Adipocyte (in vitro differentiated cells): ENCODE measurements around the gene CCDC88B.

ENCODE experiments used
- DNase-seq: peaks from one replicate; pipeline ENCODE4 v3.0.0-alpha.2; 2015; ENCODE audit warnings: low read depth
- H3K27me3 ChIP-seq: replicated peaks from 2 replicates; pipeline ENCODE4 v1.7.0; 2013; ENCODE audit warnings: mild to moderate bottlenecking, low read length, moderate library complexity; ENCODE audit not compliant: control insufficient read depth, insufficient read depth
- H3K36me3 ChIP-seq: 2 replicates; pipeline ENCODE4 v1.7.0; 2013; ENCODE audit warnings: low read length, mild to moderate bottlenecking, moderate library complexity; ENCODE audit not compliant: control insufficient read depth, insufficient read depth, severe bottlenecking
- H3K4me1 ChIP-seq: 2 replicates; pipeline ENCODE4 v1.7.0; 2013; ENCODE audit warnings: mild to moderate bottlenecking, low read length, moderate library complexity; ENCODE audit not compliant: control insufficient read depth, insufficient read depth
- H3K4me3 ChIP-seq: 2 replicates; pipeline ENCODE4 v1.7.0; 2013; ENCODE audit warnings: mild to moderate bottlenecking, low read length, moderate library complexity
- H3K9ac ChIP-seq: 2 replicates; pipeline ENCODE4 v1.7.0; 2013; ENCODE audit warnings: mild to moderate bottlenecking, low read length, moderate library complexity
- H3K9me3 ChIP-seq: 2 replicates; pipeline ENCODE4 v1.7.0; 2013; ENCODE audit warnings: mild to moderate bottlenecking, low read length, moderate library complexity; ENCODE audit not compliant: control insufficient read depth

Gene CCDC88B

DNA sequence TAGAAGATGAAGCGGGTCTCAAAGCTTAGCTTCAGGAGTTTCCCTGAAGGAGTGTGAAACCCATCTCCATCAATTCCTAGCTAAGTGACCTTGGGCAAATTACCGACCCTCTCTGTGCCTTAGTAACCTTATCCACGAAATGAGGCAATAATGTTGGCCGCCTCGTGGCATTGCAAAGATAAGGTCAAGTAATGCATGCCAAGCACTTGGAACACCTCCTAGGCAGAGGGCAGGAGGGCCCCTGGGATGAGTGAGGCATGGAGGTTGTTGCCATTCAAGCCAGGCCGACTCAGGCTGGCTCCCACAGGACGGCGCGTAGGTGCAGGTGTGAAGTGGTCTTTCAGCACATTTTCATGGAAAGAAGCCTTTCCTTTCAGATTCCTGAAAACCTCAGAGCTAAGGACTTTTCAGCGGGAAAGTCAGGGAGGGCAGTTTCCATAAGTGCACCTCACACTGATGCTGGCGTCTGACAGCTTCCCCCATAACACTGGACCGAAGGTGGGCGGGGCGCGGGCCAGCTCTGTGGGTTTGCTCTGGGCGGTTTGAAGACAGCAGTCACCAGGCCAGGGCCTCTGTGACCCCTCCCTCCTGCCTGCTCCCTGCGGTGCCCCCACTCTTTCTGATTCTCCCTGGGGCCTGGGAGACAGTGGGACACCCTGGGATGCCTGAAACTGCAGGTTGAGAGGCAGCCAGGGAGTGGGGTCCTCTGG is 44.2 kb downstream of the CCDC88B start:
- no peaks in the 10 kb centered on the region for H3K36me3 ChIP-seq
- H3K4me1 ChIP-seq = peaks cover 6% of the 10 kb centered on the region
- H3K27me3 ChIP-seq = peaks cover 65% of the 10 kb centered on the region
- no peak overlapping the region for H3K4me3 ChIP-seq
- H3K9ac ChIP-seq = no peak overlapping the region
- peaks cover 6% of the 10 kb centered on the region for H3K9me3 ChIP-seq
- no peak for DNase-seq

DNA sequence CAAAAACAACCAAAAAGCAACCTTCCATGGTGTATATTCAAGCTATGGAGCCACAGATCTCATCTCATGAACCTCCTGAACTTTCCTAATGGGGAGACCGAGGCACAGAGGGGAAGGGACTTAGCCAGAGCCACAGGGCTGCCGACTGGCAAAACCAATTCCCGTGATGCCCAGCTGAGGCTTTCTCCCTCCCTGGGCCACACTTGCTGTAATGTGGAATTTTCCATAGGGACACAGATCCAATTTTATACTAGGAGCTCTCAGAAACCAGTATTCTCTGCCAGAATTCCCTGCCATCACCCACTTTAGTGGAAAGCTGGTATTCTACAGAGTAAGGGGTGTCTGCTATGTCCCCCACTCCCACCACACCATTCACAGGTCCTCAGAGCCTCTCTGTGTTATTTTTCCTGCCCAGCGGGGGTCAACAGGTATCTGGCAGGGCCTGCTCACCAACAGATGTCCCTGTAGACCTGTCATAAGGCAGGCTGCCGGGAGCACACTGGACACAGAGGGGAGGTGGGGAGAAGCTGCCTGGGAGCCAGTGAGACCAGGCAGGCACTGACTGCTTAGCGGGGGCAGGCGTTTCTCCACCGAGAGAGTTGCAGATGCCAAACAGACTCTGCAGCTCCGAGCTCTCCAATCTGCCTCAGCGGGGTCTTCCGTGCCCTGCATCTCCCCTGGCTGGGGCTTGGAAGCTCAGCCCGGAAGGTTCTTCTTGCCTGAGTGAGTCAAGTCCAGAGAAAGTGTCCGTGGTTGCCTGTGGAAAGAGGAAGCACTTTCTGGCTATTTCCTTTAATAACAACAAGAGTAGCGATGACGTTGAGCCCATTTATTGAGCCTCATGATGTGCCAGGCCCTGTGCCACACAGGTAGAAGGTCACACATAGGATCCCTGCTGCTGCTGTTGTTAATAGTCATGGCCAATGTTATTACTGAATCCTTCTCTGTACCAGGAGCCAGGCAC is 45.3 kb downstream of the CCDC88B start:
- H3K9ac ChIP-seq = no peak overlapping the region
- H3K4me1 ChIP-seq = peaks cover 6% of the 10 kb centered on the region
- peaks cover 69% of the 10 kb centered on the region for H3K27me3 ChIP-seq
- H3K4me3 ChIP-seq = no peak overlapping the region
- no peaks in the 10 kb centered on the region for H3K36me3 ChIP-seq
- H3K9me3 ChIP-seq = peaks cover 6% of the 10 kb centered on the region
- DNase-seq = no peak

DNA sequence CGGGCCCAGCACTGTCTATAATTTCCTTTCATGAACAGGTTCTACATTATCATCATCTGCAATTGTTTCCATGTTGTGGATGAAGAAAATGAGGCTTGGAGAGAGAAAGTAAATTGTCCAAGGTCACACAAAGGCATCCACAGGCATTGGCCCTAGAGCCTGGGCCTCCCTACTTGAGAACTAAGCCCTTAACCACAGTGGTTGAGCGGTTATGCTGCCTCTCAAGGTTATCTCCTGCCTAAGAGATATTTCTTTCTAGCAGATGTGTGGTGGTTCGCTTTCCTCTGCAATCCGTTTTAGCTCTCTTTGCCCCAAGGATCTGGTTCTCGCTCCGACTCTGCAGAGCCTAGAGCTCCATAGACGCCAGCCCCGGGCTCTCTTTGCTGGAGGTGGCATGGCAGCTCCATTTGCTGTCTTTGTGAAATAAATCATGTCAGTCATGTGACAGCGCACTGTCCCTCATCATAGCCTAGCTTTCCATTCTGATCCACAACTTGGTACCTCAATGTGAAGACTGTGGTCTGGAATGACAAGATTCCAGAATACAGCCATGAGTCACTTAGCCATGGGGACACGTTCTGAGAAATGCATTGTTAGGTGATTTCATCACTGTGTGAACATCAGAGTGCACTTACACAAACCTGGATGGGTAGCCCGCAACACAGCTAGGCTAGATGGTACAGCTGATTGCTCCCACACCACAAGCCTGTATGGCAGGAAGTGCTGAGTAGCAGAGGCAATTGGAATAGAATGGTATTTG is 46.1 kb downstream of the CCDC88B start:
- Histone ChIP-seq H3K36me3 (no peaks in the 10 kb centered on the region), H3K27me3 (peaks cover 75% of the 10 kb centered on the region), H3K9ac (no peak overlapping the region), H3K4me1 (peaks cover 6% of the 10 kb centered on the region), H3K9me3 (peaks cover 6% of the 10 kb centered on the region), H3K4me3 (no peak overlapping the region)
- DNase-seq = no peak

DNA sequence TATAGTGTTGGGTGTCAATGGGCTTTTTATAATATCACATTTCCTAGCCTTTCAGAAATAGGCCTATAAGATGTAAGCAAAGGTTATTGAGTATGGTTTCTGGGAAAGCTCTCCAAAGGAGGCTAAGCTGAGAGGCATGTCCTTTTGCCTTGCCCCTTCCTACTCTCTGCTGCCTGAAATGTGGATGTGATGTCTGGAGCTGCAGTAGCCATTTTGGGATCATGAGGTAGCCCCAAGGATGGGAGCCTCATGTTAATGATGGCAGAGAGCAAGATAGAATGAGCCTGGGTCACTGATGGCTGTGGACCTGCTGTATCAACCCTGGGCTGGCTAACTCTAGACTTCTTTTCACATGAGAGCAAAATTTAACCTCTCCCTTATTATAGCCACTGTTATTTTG is 47.9 kb downstream of the CCDC88B start:
- Histone ChIP-seq H3K27me3 (peaks cover 69% of the 10 kb centered on the region), H3K9me3 (peaks cover 6% of the 10 kb centered on the region), H3K36me3 (no peaks in the 10 kb centered on the region), H3K4me1 (peaks cover 8% of the 10 kb centered on the region), H3K4me3 (no peak overlapping the region), H3K9ac (no peak overlapping the region)
- no peak for DNase-seq

DNA sequence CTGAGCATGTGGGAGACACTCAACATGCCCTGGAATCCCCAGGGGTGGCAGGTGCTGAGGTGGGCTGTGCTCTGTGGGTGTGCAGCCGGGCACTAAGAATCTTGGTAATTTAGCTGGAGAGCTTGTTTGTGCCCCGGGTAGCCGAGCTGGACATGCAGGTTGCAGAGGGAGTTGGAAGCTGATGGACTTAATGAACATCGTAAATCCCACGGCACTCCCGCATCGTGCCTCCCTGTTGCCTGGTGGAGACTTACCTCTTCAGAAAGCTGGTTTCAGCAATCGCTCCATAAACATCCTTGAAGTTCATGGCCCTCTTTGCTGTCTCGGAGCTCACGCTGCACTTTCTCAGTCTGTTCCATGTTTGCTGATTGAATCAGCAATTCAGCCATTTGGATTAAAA is 48.9 kb downstream of the CCDC88B start:
- Histone ChIP-seq H3K36me3 (no peaks in the 10 kb centered on the region), H3K4me3 (no peak overlapping the region), H3K9ac (no peak overlapping the region), H3K4me1 (peaks cover 8% of the 10 kb centered on the region), H3K9me3 (peaks cover 6% of the 10 kb centered on the region), H3K27me3 (peaks cover 61% of the 10 kb centered on the region)
- DNase-seq = no peak

DNA sequence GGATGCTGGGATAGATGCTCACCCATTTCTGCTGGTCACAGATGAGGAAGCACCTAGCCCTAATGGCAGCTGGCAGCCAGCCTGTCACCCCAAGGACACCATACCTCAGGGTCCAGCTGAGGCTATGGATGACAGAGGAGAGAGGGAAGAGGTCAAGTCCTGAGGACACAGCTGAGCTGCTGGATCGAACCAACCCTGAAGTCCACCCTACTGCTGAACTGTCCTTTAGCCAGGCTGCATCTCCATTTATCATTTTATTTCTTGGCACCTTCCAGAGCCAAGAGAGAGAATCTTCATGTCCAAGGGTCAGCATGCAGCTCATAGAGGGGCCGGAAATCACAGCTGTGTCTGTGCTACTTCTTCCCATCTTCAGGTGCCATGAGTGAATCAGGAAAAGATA is 49.8 kb downstream of the CCDC88B start:
- H3K9ac ChIP-seq = no peak overlapping the region
- H3K4me3 ChIP-seq = no peak overlapping the region
- H3K9me3 ChIP-seq = peaks cover 6% of the 10 kb centered on the region
- H3K27me3 ChIP-seq = peaks cover 59% of the 10 kb centered on the region
- DNase-seq = no peak
- H3K36me3 ChIP-seq = no peaks in the 10 kb centered on the region
- H3K4me1 ChIP-seq = peaks cover 8% of the 10 kb centered on the region

DNA sequence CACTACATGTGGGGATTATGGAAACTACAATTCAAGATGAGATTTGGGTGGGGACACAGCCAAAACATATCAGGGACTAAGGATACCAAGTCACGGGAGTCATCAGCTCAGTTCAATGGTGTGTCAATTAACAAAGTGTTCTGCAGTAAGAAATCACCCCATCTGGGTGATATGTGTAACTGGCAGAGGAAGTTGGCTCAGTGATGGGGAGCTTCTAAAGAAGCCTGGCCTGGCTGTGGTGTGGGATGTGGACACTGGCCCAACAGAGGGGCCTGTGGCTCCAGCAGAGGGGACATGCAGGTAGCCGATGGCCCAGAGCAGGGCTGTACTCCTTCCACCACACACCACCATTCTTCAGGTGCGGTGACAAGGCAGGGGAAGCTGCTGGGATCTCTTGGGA is 50.6 kb downstream of the CCDC88B start:
- Histone ChIP-seq H3K36me3 (no peaks in the 10 kb centered on the region), H3K4me1 (peaks cover 8% of the 10 kb centered on the region), H3K9me3 (peaks cover 6% of the 10 kb centered on the region), H3K9ac (no peak overlapping the region), H3K4me3 (no peak overlapping the region), H3K27me3 (peaks cover 59% of the 10 kb centered on the region)
- DNase-seq = no peak

DNA sequence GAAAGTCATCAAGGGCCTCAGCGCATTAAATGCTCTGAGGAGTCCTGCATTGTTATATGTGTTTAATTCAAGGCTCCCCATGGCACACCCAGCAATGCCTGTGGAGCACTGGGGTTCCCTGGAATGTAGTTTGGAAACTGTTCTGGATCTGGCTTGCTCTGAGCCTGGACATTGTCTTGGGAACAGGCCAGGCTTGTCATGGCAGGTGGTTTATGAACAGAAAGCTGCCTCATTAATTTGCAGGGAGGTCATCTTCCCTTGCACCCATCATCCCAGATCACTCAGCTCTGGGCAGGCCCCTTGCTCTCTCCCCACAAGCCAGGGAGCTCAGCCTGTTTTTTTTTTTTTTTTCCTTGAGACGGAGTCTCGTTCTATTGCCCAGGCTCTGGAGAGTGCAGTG is 51.8 kb downstream of the CCDC88B start:
- peaks cover 60% of the 10 kb centered on the region for H3K27me3 ChIP-seq
- H3K9me3 ChIP-seq = peaks cover 6% of the 10 kb centered on the region
- peaks cover 3% of the 10 kb centered on the region for H3K4me1 ChIP-seq
- DNase-seq = no peak
- no peak overlapping the region for H3K4me3 ChIP-seq
- H3K36me3 ChIP-seq = no peaks in the 10 kb centered on the region
- H3K9ac ChIP-seq = no peak overlapping the region

DNA sequence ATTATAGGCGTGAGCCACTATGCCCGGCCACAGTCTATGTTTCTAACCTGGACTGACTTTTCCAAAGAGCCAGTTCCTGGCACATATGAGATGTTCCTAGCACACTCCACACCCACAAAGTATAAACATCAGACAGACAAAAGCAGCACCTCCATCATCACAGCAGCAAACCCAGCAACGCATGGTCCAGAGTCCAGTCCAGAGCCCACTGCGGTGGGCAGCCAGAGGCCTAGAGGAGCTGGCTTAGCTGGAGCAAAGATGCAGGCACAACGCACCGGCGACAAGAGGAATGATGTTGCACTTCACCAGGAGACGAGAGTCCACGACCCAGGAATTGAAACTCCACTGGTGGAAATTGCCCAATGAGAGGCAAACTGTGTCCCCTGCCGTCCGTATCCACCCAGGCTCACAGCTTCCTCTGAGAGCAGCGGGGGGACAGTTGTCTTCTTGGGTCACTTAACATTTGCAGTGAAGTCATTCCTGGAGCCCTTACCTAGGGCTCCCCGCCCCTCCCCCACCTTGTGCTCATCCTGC is 55.6 kb downstream of the CCDC88B start:
- peaks cover 17% of the 10 kb centered on the region for H3K4me1 ChIP-seq
- H3K9me3 ChIP-seq = peaks cover 4% of the 10 kb centered on the region
- H3K9ac ChIP-seq = no peak overlapping the region
- no peak overlapping the region for H3K4me3 ChIP-seq
- DNase-seq = no peak
- H3K36me3 ChIP-seq = no peaks in the 10 kb centered on the region
- H3K27me3 ChIP-seq = peaks cover 30% of the 10 kb centered on the region

DNA sequence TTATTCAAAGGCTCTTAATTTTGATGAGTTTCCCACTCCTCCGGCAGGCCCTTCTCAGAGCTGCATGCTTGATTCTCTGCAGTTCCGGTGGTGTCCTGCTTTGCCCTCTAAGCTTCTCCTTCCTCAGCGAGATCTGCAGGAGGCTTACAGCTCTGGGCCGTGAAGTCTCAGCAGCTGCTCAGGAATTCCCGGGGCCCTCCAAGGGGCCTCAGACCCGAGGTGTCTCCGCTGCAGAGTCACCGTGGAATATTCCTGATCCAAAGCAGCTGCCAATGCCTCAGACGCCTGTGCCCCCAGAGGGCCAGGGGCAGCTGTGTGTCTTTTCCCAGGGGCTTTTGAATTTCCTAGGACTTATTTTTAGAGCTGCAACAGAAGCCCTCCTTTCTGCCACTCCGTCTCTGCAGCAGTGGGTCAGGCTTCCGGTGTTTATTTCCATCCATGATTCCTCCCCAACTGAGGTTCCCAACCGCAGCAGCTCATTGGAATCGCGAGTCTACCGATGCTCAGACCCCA is 56.1 kb downstream of the CCDC88B start:
- peak; percentile 26 for DNase-seq
- no peaks in the 10 kb centered on the region for H3K36me3 ChIP-seq
- H3K9me3 ChIP-seq = peaks cover 4% of the 10 kb centered on the region
- H3K4me1 ChIP-seq = peaks cover 18% of the 10 kb centered on the region
- H3K9ac ChIP-seq = no peak overlapping the region
- H3K4me3 ChIP-seq = no peak overlapping the region
- H3K27me3 ChIP-seq = peaks cover 28% of the 10 kb centered on the region
